Tibial nerve (tissue), 4 donors: ENCODE data around the gene JARID2. TPM values are rescaled to one million over a fixed set of nuclear protein-coding genes. Genes with fewer than 3 reads are reported as not detected.

ENCODE experiments used
- DNase-seq, 2 donors: peaks; one replicate each; pipeline ENCODE4 v3.0.0-alpha.2; 2019; ENCODE audit warnings: low spot score in 2 of 2
- H3K27ac ChIP-seq, 4 donors: fragments of 200-600 bp; sonication (generic) in 3 of 4; one replicate each; pipeline ENCODE4 v1.5.1; 2017 to 2019; ENCODE audit warnings: mild to moderate bottlenecking in 1 of 4
- H3K27me3 ChIP-seq, 2 donors: fragments of 200-600 bp; sonication (generic) in 1 of 2; one replicate each; pipeline versions ENCODE4 v1.5.1 to v1.6.0; 2017 to 2019
- H3K36me3 ChIP-seq, 3 donors: fragments of 200-600 bp; sonication (generic); one replicate each; pipeline ENCODE4 v1.5.1; 2018 to 2019
- H3K4me1 ChIP-seq, 4 donors: fragments of 200-600 bp; sonication (generic) in 3 of 4; one replicate each; pipeline ENCODE4 v1.5.1; 2017 to 2019
- H3K4me3 ChIP-seq, 4 donors: fragments of 200-600 bp; sonication (generic) in 3 of 4; one replicate each; pipeline ENCODE4 v1.5.1; 2017 to 2019; ENCODE audit warnings: mild to moderate bottlenecking in 1 of 4, moderate library complexity in 1 of 4
- H3K9me3 ChIP-seq, 4 donors: fragments of 200-600 bp; sonication (generic) in 3 of 4; one replicate each; pipeline ENCODE4 v1.5.1; 2017 to 2019
- CTCF ChIP-seq, 5 experiments: fragments of 200-600 bp in 3 of 5; fragments of 450-650 bp in 2 of 5; sonication (generic) in 3 of 5; IDR thresholded peaks; one replicate each; pipeline ENCODE4 v1.5.1; 2016 to 2019; ENCODE audit warnings: antibody characterized with exemption in 5 of 5, mild to moderate bottlenecking in 3 of 5, moderate library complexity in 2 of 5
- EP300 ChIP-seq, 2 donors: sonication (generic); formaldehyde crosslinking; IDR thresholded peaks; one replicate each; pipeline ENCODE4 v1.6.1; 2017; ENCODE audit warnings: antibody characterized with exemption in 2 of 2, mild to moderate bottlenecking in 1 of 2
- POLR2A ChIP-seq, 2 donors: fragments of 450-650 bp; IDR thresholded peaks; one replicate each; pipeline ENCODE4 v1.6.1; 2017; ENCODE audit warnings: antibody characterized with exemption in 2 of 2, mild to moderate bottlenecking in 2 of 2, moderate library complexity in 2 of 2
- WGBS, 2 donors: methylation state at CpG; one replicate each; pipeline ENCODE4 v1.1.5; 2018; 5-methylcytosine and 5-hydroxymethylcytosine counted together
- total RNA-seq, 4 donors: library from RNA; depleted of rRNA; stranded (reverse); fragments of >200 nt; gene quantifications; one replicate each; pipeline ENCODE4 v1.1.0, GENCODE V29; 2016

The JARID2 gene
- total RNA-seq, 4 donors from 2014 or later: 9.0 to 26.1 (median 9.8) TPM

DNA sequence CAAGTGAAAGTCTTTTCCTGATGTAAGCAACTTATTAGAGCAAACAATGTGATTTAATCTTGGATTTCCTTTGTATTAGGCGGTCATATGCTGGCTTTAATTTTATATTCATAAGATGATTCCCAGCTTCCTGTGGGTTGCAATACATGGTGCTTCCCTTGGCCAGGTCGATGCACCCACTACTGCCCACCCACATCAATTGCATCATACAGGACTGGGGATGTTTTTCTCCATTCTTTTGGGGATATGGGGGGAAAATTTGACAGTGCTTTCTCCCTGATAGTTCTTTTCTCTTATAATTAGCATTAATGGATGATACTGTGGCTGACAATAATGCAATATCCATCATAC, 187.6 kb downstream of the JARID2 start:
- WGBS, 2 donors: 46 to 60% methylated on average over 2 of the region's 2 CpGs
- no peak for DNase-seq
- H3K27ac ChIP-seq: no peak overlapping the region

DNA sequence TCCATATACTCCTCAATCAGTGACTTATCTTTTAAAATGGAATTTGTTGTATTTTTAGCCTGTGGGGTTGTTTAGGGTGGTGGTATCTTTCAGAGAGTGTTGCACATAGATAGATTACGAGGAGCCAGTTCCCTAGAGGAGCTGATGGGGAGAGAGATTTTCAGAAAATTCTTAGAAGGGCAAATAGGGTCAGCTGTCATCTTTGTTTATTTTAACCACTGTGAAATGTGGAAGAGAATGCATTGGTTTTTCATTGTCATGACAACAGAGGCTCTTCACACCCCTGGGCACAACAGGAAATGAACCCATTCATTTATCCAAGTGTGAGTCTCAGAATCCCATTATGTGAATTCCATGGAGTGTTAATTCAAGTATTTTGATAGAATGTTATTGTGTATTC, 188.4 kb downstream of the JARID2 start:
- H3K27ac ChIP-seq: no peak overlapping the region
- no peak for TF ChIP-seq EP300 (IDR thresholded peaks at IDR 0.05)
- TF ChIP-seq CTCF (IDR thresholded peaks at IDR 0.05): no peak
- H3K4me1 ChIP-seq: peaks cover 0 to 64% (median 25%) of the 10 kb centered on the region in 4 donors
- peaks cover 0 to 10% (median 3%) of the 10 kb centered on the region in 4 donors for H3K9me3 ChIP-seq
- no peak overlapping the region for H3K4me3 ChIP-seq
- no peaks in the 10 kb centered on the region for H3K36me3 ChIP-seq
- WGBS, 2 donors: 70 to 72% methylated on average over 1 of the region's 1 CpG
- no peaks in the 10 kb centered on the region for H3K27me3 ChIP-seq
- DNase-seq: no peak

More for the DNA sequence above, 187.6 kb downstream of the JARID2 start:
- Histone ChIP-seq H3K36me3 (no peaks in the 10 kb centered on the region), H3K27me3 (no peaks in the 10 kb centered on the region), H3K4me3 (no peak overlapping the region), H3K9me3 (peaks cover 0 to 10% (median 3%) of the 10 kb centered on the region in 4 donors), H3K4me1 (peaks cover 0 to 59% (median 26%) of the 10 kb centered on the region in 4 donors)
- TF ChIP-seq EP300 (IDR thresholded peaks at IDR 0.05): no peak
- TF ChIP-seq POLR2A (IDR thresholded peaks at IDR 0.05): no peak
- no peak for TF ChIP-seq CTCF (IDR thresholded peaks at IDR 0.05)

GRCh38 chr6:15434823-15435380, 189.0 kb downstream of the JARID2 start:
- DNase-seq: no peak
- H3K9me3 ChIP-seq: peaks cover 0 to 10% (median 3%) of the 10 kb centered on the region in 4 donors
- H3K4me1 ChIP-seq: peaks cover 0 to 64% (median 27%) of the 10 kb centered on the region in 4 donors
- no peak overlapping the region for H3K27ac ChIP-seq
- WGBS, 2 donors: 96 to 98% methylated on average over 2 of the region's 2 CpGs
- TF ChIP-seq POLR2A (IDR thresholded peaks at IDR 0.05) (no peak), EP300 (IDR thresholded peaks at IDR 0.05) (no peak), CTCF (IDR thresholded peaks at IDR 0.05) (no peak)
- H3K36me3 ChIP-seq: no peaks in the 10 kb centered on the region
- no peaks in the 10 kb centered on the region for H3K27me3 ChIP-seq
- no peak overlapping the region for H3K4me3 ChIP-seq

DNA sequence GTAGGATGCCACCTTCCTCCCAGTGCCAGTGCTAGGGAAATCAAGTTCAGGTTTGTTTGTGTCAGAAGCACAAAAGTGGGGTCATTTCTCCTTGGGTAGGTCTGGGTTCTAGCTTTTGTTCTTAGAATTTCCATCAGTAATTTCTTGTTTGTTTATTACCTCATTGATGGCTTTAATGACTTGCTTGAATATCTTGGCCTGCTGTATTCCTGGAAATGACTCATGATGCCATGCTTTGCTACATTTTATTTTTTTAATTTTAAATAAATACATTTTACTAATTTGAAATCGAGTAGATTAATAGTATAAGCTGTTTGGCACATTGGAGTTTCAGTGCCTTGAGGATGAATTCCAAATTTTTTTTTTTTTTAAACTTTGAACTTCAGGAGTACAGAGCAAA, 189.6 kb downstream of the JARID2 start:
- Histone ChIP-seq H3K9me3 (peaks cover 0 to 10% (median 3%) of the 10 kb centered on the region in 4 donors), H3K4me1 (peaks cover 0 to 64% (median 26%) of the 10 kb centered on the region in 4 donors), H3K27ac (no peak overlapping the region), H3K27me3 (no peaks in the 10 kb centered on the region), H3K36me3 (no peaks in the 10 kb centered on the region), H3K4me3 (no peak overlapping the region)
- no peak for TF ChIP-seq EP300 (IDR thresholded peaks at IDR 0.05)
- no peak for TF ChIP-seq CTCF (IDR thresholded peaks at IDR 0.05)
- TF ChIP-seq POLR2A (IDR thresholded peaks at IDR 0.05): no peak
- WGBS, 2 donors: 89 to 91% methylated on average over 1 of the region's 1 CpG
- no peak for DNase-seq

GRCh38 chr6:15436451-15436850, 190.6 kb downstream of the JARID2 start:
- Histone ChIP-seq H3K4me1 (peaks cover 0 to 64% (median 24%) of the 10 kb centered on the region in 4 donors), H3K9me3 (peaks cover 0 to 10% (median 3%) of the 10 kb centered on the region in 4 donors), H3K36me3 (no peaks in the 10 kb centered on the region), H3K27ac (no peak overlapping the region), H3K4me3 (no peak overlapping the region), H3K27me3 (no peaks in the 10 kb centered on the region)
- DNase-seq: no peak
- WGBS, 2 donors: 97 to 98% methylated on average over 3 of the region's 3 CpGs
- no peak for TF ChIP-seq POLR2A (IDR thresholded peaks at IDR 0.05)
- no peak for TF ChIP-seq EP300 (IDR thresholded peaks at IDR 0.05)
- no peak for TF ChIP-seq CTCF (IDR thresholded peaks at IDR 0.05)
